Measurements from ENCODE around the gene DHTKD1.

DNA sequence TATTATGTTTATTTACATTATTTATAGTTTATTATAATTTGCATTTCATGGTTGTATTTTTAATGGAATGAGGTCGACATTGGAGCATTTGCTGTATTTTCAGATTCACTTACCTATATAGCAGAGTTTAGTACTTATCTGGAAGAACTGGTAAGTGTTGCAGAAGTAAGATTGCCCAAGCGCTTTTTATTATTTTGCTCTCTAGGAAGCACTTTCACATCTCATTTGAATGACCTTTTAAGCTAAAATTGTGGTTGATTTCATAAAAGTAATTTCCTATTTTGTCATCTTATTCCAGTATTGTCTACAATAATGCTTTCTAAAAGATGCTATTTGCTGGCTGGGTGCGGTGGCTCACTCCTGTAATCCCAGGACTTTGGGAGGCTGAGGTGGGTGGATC, 89.4 kb downstream of the DHTKD1 start:
- TF ChIP-seq RAD21 (IDR thresholded peaks at IDR 0.05; ENCODE audit: low read depth) (no peak), CREB1 (IDR thresholded peaks at IDR 0.05; ENCODE audit: low read depth) (no peak), EP300 (IDR thresholded peaks at IDR 0.05; ENCODE audit: borderline replicate concordance) (no peak), EGR1 (IDR thresholded peaks at IDR 0.05) (no peak), CEBPB (IDR thresholded peaks at IDR 0.05) (no peak), TCF12 (IDR thresholded peaks at IDR 0.05; ENCODE audit: low read depth) (no peak), YY1 (IDR thresholded peaks at IDR 0.05; ENCODE audit: low read depth) (no peak)
- TF ChIP-seq, protein P1, sequence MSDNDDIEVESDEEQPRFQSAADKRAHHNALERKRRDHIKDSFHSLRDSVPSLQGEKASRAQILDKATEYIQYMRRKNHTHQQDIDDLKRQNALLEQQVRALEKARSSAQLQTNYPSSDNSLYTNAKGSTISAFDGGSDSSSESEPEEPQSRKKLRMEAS (IDR thresholded peaks at IDR 0.05) = no peak
- TF ChIP-seq, protein P2, sequence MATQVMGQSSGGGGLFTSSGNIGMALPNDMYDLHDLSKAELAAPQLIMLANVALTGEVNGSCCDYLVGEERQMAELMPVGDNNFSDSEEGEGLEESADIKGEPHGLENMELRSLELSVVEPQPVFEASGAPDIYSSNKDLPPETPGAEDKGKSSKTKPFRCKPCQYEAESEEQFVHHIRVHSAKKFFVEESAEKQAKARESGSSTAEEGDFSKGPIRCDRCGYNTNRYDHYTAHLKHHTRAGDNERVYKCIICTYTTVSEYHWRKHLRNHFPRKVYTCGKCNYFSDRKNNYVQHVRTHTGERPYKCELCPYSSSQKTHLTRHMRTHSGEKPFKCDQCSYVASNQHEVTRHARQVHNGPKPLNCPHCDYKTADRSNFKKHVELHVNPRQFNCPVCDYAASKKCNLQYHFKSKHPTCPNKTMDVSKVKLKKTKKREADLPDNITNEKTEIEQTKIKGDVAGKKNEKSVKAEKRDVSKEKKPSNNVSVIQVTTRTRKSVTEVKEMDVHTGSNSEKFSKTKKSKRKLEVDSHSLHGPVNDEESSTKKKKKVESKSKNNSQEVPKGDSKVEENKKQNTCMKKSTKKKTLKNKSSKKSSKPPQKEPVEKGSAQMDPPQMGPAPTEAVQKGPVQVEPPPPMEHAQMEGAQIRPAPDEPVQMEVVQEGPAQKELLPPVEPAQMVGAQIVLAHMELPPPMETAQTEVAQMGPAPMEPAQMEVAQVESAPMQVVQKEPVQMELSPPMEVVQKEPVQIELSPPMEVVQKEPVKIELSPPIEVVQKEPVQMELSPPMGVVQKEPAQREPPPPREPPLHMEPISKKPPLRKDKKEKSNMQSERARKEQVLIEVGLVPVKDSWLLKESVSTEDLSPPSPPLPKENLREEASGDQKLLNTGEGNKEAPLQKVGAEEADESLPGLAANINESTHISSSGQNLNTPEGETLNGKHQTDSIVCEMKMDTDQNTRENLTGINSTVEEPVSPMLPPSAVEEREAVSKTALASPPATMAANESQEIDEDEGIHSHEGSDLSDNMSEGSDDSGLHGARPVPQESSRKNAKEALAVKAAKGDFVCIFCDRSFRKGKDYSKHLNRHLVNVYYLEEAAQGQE (IDR thresholded peaks at IDR 0.05; ENCODE audit: low read depth) = no peak
- TF ChIP-seq, protein P3, sequence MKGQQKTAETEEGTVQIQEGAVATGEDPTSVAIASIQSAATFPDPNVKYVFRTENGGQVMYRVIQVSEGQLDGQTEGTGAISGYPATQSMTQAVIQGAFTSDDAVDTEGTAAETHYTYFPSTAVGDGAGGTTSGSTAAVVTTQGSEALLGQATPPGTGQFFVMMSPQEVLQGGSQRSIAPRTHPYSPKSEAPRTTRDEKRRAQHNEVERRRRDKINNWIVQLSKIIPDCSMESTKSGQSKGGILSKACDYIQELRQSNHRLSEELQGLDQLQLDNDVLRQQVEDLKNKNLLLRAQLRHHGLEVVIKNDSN (IDR thresholded peaks at IDR 0.05) = no peak
